Body of pancreas (tissue), 4 donors: ENCODE measurements around the gene EVA1A.

ENCODE experiments used
- CTCF ChIP-seq, 7 experiments: fragments of 450-650 bp in 4 of 7; fragments of 200-600 bp in 3 of 7; sonication (generic) in 3 of 7; IDR thresholded peaks; one replicate each; pipeline ENCODE4 v1.5.1; 2016 to 2019; ENCODE audit warnings: antibody characterized with exemption in 7 of 7
- POLR2A ChIP-seq, 3 donors: fragments of 450-650 bp; IDR thresholded peaks; one replicate each; pipeline ENCODE4 v1.6.1; 2016; ENCODE audit warnings: antibody characterized with exemption in 3 of 3, mild to moderate bottlenecking in 2 of 3

GRCh38 chr2:75506101-75506697 is 54.5 kb downstream of the EVA1A start:
- no peak for TF ChIP-seq CTCF (IDR thresholded peaks at IDR 0.05)
- TF ChIP-seq POLR2A (IDR thresholded peaks at IDR 0.05): no peak
